Epidermal melanocyte (primary cell): Measurements from ENCODE around the gene ADAM22.

Experiments used
- DNase-seq: peaks from one replicate; pipeline ENCODE4 v3.0.0; 2011; ENCODE audit warnings: low spot score; ENCODE audit not compliant: insufficient read length

The ADAM22 gene

GRCh38 chr7:88217675-88218428 lies 283.8 kb downstream of the ADAM22 start:
- DNase-seq = no peak

GRCh38 chr7:88218429-88218745 lies 284.3 kb downstream of the ADAM22 start:
- DNase-seq = no peak

GRCh38 chr7:88218836-88219605 lies 285.0 kb downstream of the ADAM22 start:
- peak; percentile 30 for DNase-seq

- peak; percentile 64 for DNase-seq
Observed at GRCh38 chr7:88219781-88220747, 286.0 kb downstream of the ADAM22 start, which contains the start of gene SRI. Gene SRI, minus strand, starts transcription at chr7:88220038. Its CDS starts 12 bp downstream, at chr7:88220026.

- DNase-seq = no peak
Observed at GRCh38 chr7:88223265-88223664, 289.2 kb downstream of the ADAM22 start.

- no peak for DNase-seq
Observed at GRCh38 chr7:88224601-88225275, 290.7 kb downstream of the ADAM22 start.

GRCh38 chr7:88226201-88226600 lies 292.1 kb downstream of the ADAM22 start:
- DNase-seq = no peak

GRCh38 chr7:88226886-88227516 lies 292.9 kb downstream of the ADAM22 start:
- DNase-seq = no peak

GRCh38 chr7:88229302-88229995 lies 295.4 kb downstream of the ADAM22 start:
- no peak for DNase-seq

GRCh38 chr7:88230646-88231045 lies 296.6 kb downstream of the ADAM22 start:
- DNase-seq = no peak

GRCh38 chr7:88233828-88234227 lies 299.8 kb downstream of the ADAM22 start:
- DNase-seq = no peak

- DNase-seq = no peak
Observed at GRCh38 chr7:88239852-88240251, 305.8 kb downstream of the ADAM22 start.

- DNase-seq = peak; percentile 54
Observed at GRCh38 chr7:88243345-88243909, 309.4 kb downstream of the ADAM22 start.

GRCh38 chr7:88244258-88244657 lies 310.2 kb downstream of the ADAM22 start:
- DNase-seq = no peak
